ENCODE results near the gene LPP. TPM values are rescaled to one million over a fixed set of nuclear protein-coding genes. Genes with fewer than 3 reads are reported as not detected.

Gene LPP
- total and polyA plus RNA-seq, 9 of the 15 experiments (the other 6 are each of a cell fraction or from before 2014, with no cell fraction given) = 0.07 to 0.18 TPM; not detected in 7

GRCh38 chr3:188791311-188791710 lies 637.4 kb downstream of the LPP start:
- no peak overlapping the region for H2AFZ ChIP-seq (ENCODE audit: low read depth, low read length)
- TF ChIP-seq ZBTB17 (CRISPR knock-in tag; IDR thresholded peaks at IDR 0.05) (no peak), SNIP1 (IDR thresholded peaks at IDR 0.05; ENCODE audit: low read depth) (no peak), ZNF143 (CRISPR knock-in tag; IDR thresholded peaks at IDR 0.05) (no peak), CREB1 (IDR thresholded peaks at IDR 0.05) (no peak), CREB1 (CRISPR knock-in tag; IDR thresholded peaks at IDR 0.05) (no peak), POLR2AphosphoS5 (IDR thresholded peaks at IDR 0.05; ENCODE audit: control insufficient read depth, insufficient read depth, low read depth, low read length) (no peak), ATF7 (IDR thresholded peaks at IDR 0.05) (no peak), CCNT2 (IDR thresholded peaks at IDR 0.05; ENCODE audit: borderline replicate concordance, extremely low read depth, insufficient read length, low read depth, low read length) (no peak), SOX6 (IDR thresholded peaks at IDR 0.05) (no peak), MAFG (tag; conservative IDR thresholded peaks at IDR 0.05) (no peak), CC2D1A (IDR thresholded peaks at IDR 0.05) (no peak), BMI1 (IDR thresholded peaks at IDR 0.05; ENCODE audit: low read length) (no peak), NFIX (CRISPR knock-in tag; IDR thresholded peaks at IDR 0.05; ENCODE audit: low read depth) (no peak), PURB (CRISPR knock-in tag; IDR thresholded peaks at IDR 0.05; ENCODE audit: low read depth) (no peak), ZNF444 (CRISPR knock-in tag; IDR thresholded peaks at IDR 0.05) (no peak), TAF9B (IDR thresholded peaks at IDR 0.05; ENCODE audit: partially characterized antibody) (no peak)
- H3K27ac ChIP-seq (ENCODE audit: extremely low read depth, low read depth, low read length) = no peak overlapping the region
- intact Hi-C loops (cut with micrococcal nuclease) (no loop called here), in situ Hi-C loops (cut with MboI) (no loop called here)
- H3K4me1 ChIP-seq (replicated peaks in 1 of 2; ENCODE audit: control insufficient read depth in 2 of 2, insufficient read depth in 2 of 2, low read length in 2 of 2) = no peaks in the 10 kb centered on the region
- no peaks in the 10 kb centered on the region for H3K27me3 ChIP-seq (ENCODE audit: control insufficient read depth in 2 of 2, insufficient read depth in 2 of 2, low read length in 2 of 2)
- no peaks in the 10 kb centered on the region for H3K79me2 ChIP-seq (ENCODE audit: control insufficient read depth, insufficient read depth, low read length)
- FAIRE-seq = no peak
- H3K9me3 ChIP-seq (replicated peaks; ENCODE audit: control insufficient read depth, insufficient read depth, low read depth, low read length) = no peaks in the 10 kb centered on the region
- ChIA-PET CTCF (ENCODE audit: low intra/inter-chr PET ratio) (no interaction called here), POLR2A (no interaction called here)
- no peak for DNase-seq (ENCODE audit: extremely low read depth in 1 of 4, low spot score in 3 of 4)
- no peak overlapping the region for H3K9ac ChIP-seq (ENCODE audit: insufficient read depth in 1 of 2, low read depth in 2 of 2, low read length in 2 of 2)
- BruUV-seq (replicated peaks) = no TSS peak
- ATAC-seq = no peak
- H3K4me3 ChIP-seq = no peak overlapping the region
- WGBS (ENCODE audit: insufficient coverage, low coverage, missing lambda C conversion rate) = 0% methylated on average over 4 of the region's 4 CpGs
- no peaks in the 10 kb centered on the region for H4K20me1 ChIP-seq (replicated peaks; ENCODE audit: control insufficient read depth, insufficient read depth, low read length)
- H3K9me1 ChIP-seq (ENCODE audit: control insufficient read depth, insufficient read depth, low read length) = no peaks in the 10 kb centered on the region
- no peak overlapping the region for H3K4me2 ChIP-seq (ENCODE audit: insufficient read depth, low read length)
- H3K36me3 ChIP-seq (ENCODE audit: control insufficient read depth, insufficient read depth, low read length) = no peaks in the 10 kb centered on the region

Data from K562 (cell line).